DND-41 (cell line): Measurements from ENCODE around the gene DLGAP1.

Experiments
- ATAC-seq: fragments of 200-7000 bp; cut with Tn5 transposase; 3 replicates; pipeline ENCODE4 v1.9.1; 2021; ENCODE audit warnings: low read depth; ENCODE audit not compliant: insufficient read depth
- DNase-seq: peaks from one replicate; pipeline ENCODE4 v3.0.0-alpha.2; 2020
- H2AFZ ChIP-seq: 2 replicates; pipeline ENCODE4 v1.6.0; 2012; ENCODE audit warnings: low read depth, low read length
- H3K27ac ChIP-seq: 2 replicates; pipeline ENCODE4 v1.5.1; 2012; ENCODE audit warnings: low read length, inconsistent platforms
- H3K27me3 ChIP-seq: fragments of 200-600 bp; sonication (generic); 2 replicates; pipeline ENCODE4 v1.6.0; 2012; ENCODE audit warnings: low read length, mild to moderate bottlenecking, inconsistent platforms; ENCODE audit not compliant: insufficient read depth, poor library complexity
- H3K36me3 ChIP-seq: 2 replicates; pipeline ENCODE4 v1.5.1; 2012; ENCODE audit warnings: low read length, inconsistent platforms; ENCODE audit not compliant: insufficient read depth
- H3K4me1 ChIP-seq: 2 replicates; pipeline ENCODE4 v1.5.1; 2012; ENCODE audit warnings: mild to moderate bottlenecking, low read length; ENCODE audit not compliant: insufficient read depth
- H3K4me2 ChIP-seq: 2 replicates; pipeline ENCODE4 v1.6.0; 2012; ENCODE audit warnings: mild to moderate bottlenecking, moderate library complexity, low read length, inconsistent platforms; ENCODE audit not compliant: insufficient read depth
- H3K4me3 ChIP-seq, 2 experiments: fragments of 200-600 bp in 1 of 2; shearing (Covaris generic) in 1 of 2; 2 replicates each; pipeline ENCODE4 v1.5.1; 2012 to 2016; ENCODE audit warnings: inconsistent platforms in 2 of 2, low read length in 2 of 2, mild to moderate bottlenecking in 2 of 2, low read depth in 1 of 2, moderate library complexity in 1 of 2
- H3K79me2 ChIP-seq: 2 replicates; pipeline ENCODE4 v1.6.0; 2012; ENCODE audit warnings: low read length, inconsistent platforms; ENCODE audit not compliant: insufficient read depth
- H3K9ac ChIP-seq: 2 replicates; pipeline ENCODE4 v1.6.0; 2012; ENCODE audit warnings: low read depth, mild to moderate bottlenecking, inconsistent platforms, low read length, moderate library complexity
- H3K9me3 ChIP-seq: 2 replicates; pipeline ENCODE4 v1.5.1; 2012; ENCODE audit warnings: low read length, moderate library complexity, mild to moderate bottlenecking, inconsistent platforms; ENCODE audit not compliant: insufficient read depth, severe bottlenecking
- H4K20me1 ChIP-seq: 2 replicates; pipeline ENCODE4 v1.6.0; 2012; ENCODE audit warnings: low read length; ENCODE audit not compliant: insufficient read depth
- CTCF ChIP-seq: IDR thresholded peaks from 2 replicates; pipeline ENCODE4 v1.5.1; 2012; ENCODE audit warnings: borderline replicate concordance, low read length, moderate library complexity, mild to moderate bottlenecking; ENCODE audit not compliant: poor library complexity, severe bottlenecking; ENCODE audit errors: extremely low read depth
- EZH2 ChIP-seq: IDR thresholded peaks from 3 replicates; pipeline ENCODE4 v1.6.1; 2012; ENCODE audit warnings: borderline replicate concordance, low read depth, mild to moderate bottlenecking, moderate library complexity, low read length, inconsistent platforms; ENCODE audit not compliant: severe bottlenecking

The DLGAP1 gene

GRCh38 chr18:3495691-3496430 is 959.2 kb downstream of the DLGAP1 start:
- Histone ChIP-seq H3K27ac (no peak overlapping the region), H4K20me1 (no peaks in the 10 kb centered on the region), H2AFZ (no peak overlapping the region), H3K4me2 (no peak overlapping the region), H3K4me3 (no peak overlapping the region), H3K27me3 (peaks cover 20% of the 10 kb centered on the region), H3K4me1 (no peaks in the 10 kb centered on the region), H3K9me3 (no peaks in the 10 kb centered on the region), H3K9ac (no peak overlapping the region), H3K79me2 (no peaks in the 10 kb centered on the region), H3K36me3 (no peaks in the 10 kb centered on the region)
- DNase-seq, result no peak
- no peak for ATAC-seq
- TF ChIP-seq CTCF, result no peak
- no peak for TF ChIP-seq EZH2

GRCh38 chr18:3494569-3494968 is 960.5 kb downstream of the DLGAP1 start:
- Histone ChIP-seq H3K79me2 (no peaks in the 10 kb centered on the region), H3K36me3 (no peaks in the 10 kb centered on the region), H3K9me3 (no peaks in the 10 kb centered on the region), H3K4me3 (no peak overlapping the region), H3K27ac (no peak overlapping the region), H4K20me1 (no peaks in the 10 kb centered on the region), H3K27me3 (peaks cover 20% of the 10 kb centered on the region), H3K4me1 (no peaks in the 10 kb centered on the region), H2AFZ (no peak overlapping the region), H3K9ac (no peak overlapping the region), H3K4me2 (no peak overlapping the region)
- ATAC-seq, result no peak
- TF ChIP-seq CTCF, result no peak
- no peak for TF ChIP-seq EZH2
- no peak for DNase-seq

GRCh38 chr18:3494245-3494526 is 960.9 kb downstream of the DLGAP1 start:
- ATAC-seq (no peak), DNase-seq (no peak)
- Histone ChIP-seq H2AFZ (no peak overlapping the region), H3K9ac (no peak overlapping the region), H3K4me2 (no peak overlapping the region), H3K9me3 (no peaks in the 10 kb centered on the region), H3K79me2 (no peaks in the 10 kb centered on the region), H3K4me1 (no peaks in the 10 kb centered on the region), H4K20me1 (no peaks in the 10 kb centered on the region), H3K4me3 (no peak overlapping the region), H3K36me3 (no peaks in the 10 kb centered on the region), H3K27me3 (peaks cover 20% of the 10 kb centered on the region), H3K27ac (no peak overlapping the region)
- no peak for TF ChIP-seq CTCF
- no peak for TF ChIP-seq EZH2
